Measurements from ENCODE around the gene IDH3G. TPM values are rescaled to one million over a fixed set of nuclear protein-coding genes. Genes with fewer than 3 reads are reported as not detected.

Gene IDH3G
- total RNA-seq, 1 experiment from 2014 or later: 43.2 TPM

GRCh38 chrX:153736071-153736820 lies 57.9 kb downstream of the IDH3G start:
- H2AFZ ChIP-seq (ENCODE audit: low read length): no peak overlapping the region
- H3K4ac ChIP-seq (ENCODE audit: low read depth, low read length): no peak overlapping the region
- H4K91ac ChIP-seq (ENCODE audit: insufficient read length, low read depth, low read length): no peak overlapping the region
- no peak overlapping the region for H4K8ac ChIP-seq (replicated peaks; ENCODE audit: insufficient read length, low read depth, low read length)
- no peak overlapping the region for H3K23ac ChIP-seq (ENCODE audit: insufficient read length, low read depth, low read length)
- H3K79me2 ChIP-seq (ENCODE audit: insufficient read depth, low read length): no peaks in the 10 kb centered on the region
- Mint-ChIP-seq H3K4me1 (peaks cover 7 to 8% of the 10 kb centered on the region in 2 experiments), H3K27ac (no peak overlapping the region; a peak in 1 of 7 replicates), H3K9me3 (peaks cover 78 to 85% of the 10 kb centered on the region in 2 experiments), H3K36me3 (ENCODE audit: insufficient read depth in 1 of 3, low read depth in 3 of 3) (peaks cover 10 to 39% (median 24%) of the 10 kb centered on the region in 3 experiments), H3K27me3 (ENCODE audit: low read depth) (no peaks in the 10 kb centered on the region; the same call in 1 of the 2 replicates), H3K4me3 (no peak overlapping the region)
- H3K79me1 ChIP-seq (ENCODE audit: insufficient read depth, low read depth, low read length, poor library complexity, severe bottlenecking): no peaks in the 10 kb centered on the region
- H3K23me2 ChIP-seq (ENCODE audit: insufficient read length, low read depth, low read length, poor library complexity, severe bottlenecking): no peaks in the 10 kb centered on the region
- H2BK120ac ChIP-seq (ENCODE audit: low read depth, low read length, poor library complexity, severe bottlenecking): no peak overlapping the region
- H3K9ac ChIP-seq (ENCODE audit: extremely low read depth, insufficient read length, low read length): no peak overlapping the region
- no CpG with 5 or more reads among the region's 30 CpGs for WGBS (ENCODE audit: extremely low coverage, insufficient read length, low lambda C conversion rate)
- no peak overlapping the region for H3K14ac ChIP-seq (ENCODE audit: insufficient read depth, low read length)
- H3K18ac ChIP-seq (ENCODE audit: insufficient read length, low read depth, low read length): no peak overlapping the region
- H2BK20ac ChIP-seq (ENCODE audit: low read depth, low read length, poor library complexity, severe bottlenecking): no peak overlapping the region
- no peak overlapping the region for H4K5ac ChIP-seq (ENCODE audit: insufficient read length, low read depth, low read length)
- no peak overlapping the region for H2BK12ac ChIP-seq (ENCODE audit: insufficient read length, low read depth, low read length)
- no peak for DNase-seq
- no peak overlapping the region for H3K56ac ChIP-seq (ENCODE audit: insufficient read length, low read depth, low read length)
- H4K20me1 ChIP-seq (ENCODE audit: control insufficient read depth, insufficient read depth, insufficient read length): no peaks in the 10 kb centered on the region
- H3K4me1 ChIP-seq (ENCODE audit: insufficient read depth, low read length): no peaks in the 10 kb centered on the region
- H2BK15ac ChIP-seq (ENCODE audit: low read depth, low read length): no peak overlapping the region
- H3K4me2 ChIP-seq (ENCODE audit: insufficient read depth, insufficient read length, low read length): no peak overlapping the region
- no peak overlapping the region for H3T11ph ChIP-seq (ENCODE audit: low read length)
- H3K27me3 ChIP-seq (ENCODE audit: insufficient read depth, low read length): no peaks in the 10 kb centered on the region
- H3K27ac ChIP-seq (ENCODE audit: insufficient read length, low read depth, low read length): no peak overlapping the region
- H2BK5ac ChIP-seq (ENCODE audit: insufficient read length, low read length): no peak overlapping the region
- peaks cover 31% of the 10 kb centered on the region for H3K9me3 ChIP-seq (ENCODE audit: control insufficient read depth, low read depth, low read length)
- no peak overlapping the region for H2AK5ac ChIP-seq (ENCODE audit: insufficient read length, low read length)
- no peak for TF ChIP-seq CTCF (conservative IDR thresholded peaks at IDR 0.05)

Other genes starting within 250 kb of the IDH3G start
- gene CCNQ, start 195.2 kb downstream of the IDH3G start, total RNA-seq (2021): 16.1 and 18.4 TPM in 2 replicates
- 2.3 and 2.4 TPM in 2 replicates for gene DUSP9, start 147.2 kb downstream of the IDH3G start, total RNA-seq (2021)
- gene PNCK, start 120.6 kb downstream of the IDH3G start, total RNA-seq (2021): 26.2 and 26.8 TPM in 2 replicates
- gene SLC6A8, start 106.4 kb downstream of the IDH3G start, total RNA-seq (2021): 229 and 231 TPM in 2 replicates
- 138 and 140 TPM in 2 replicates for gene BCAP31, start 70.0 kb downstream of the IDH3G start, total RNA-seq (2021)
- 10.2 and 11.1 TPM in 2 replicates for gene ABCD1, start 69.5 kb downstream of the IDH3G start, total RNA-seq (2021)
- 1.8 and 1.9 TPM in 2 replicates for gene PLXNB3, start 30.1 kb downstream of the IDH3G start, total RNA-seq (2021)
- not detected in 2 replicates for gene SRPK3, start 13.3 kb downstream of the IDH3G start, total RNA-seq (2021)
- 179 and 193 TPM in 2 replicates for gene SSR4, start 293 bp upstream of the IDH3G start, total RNA-seq (2021)
- gene PDZD4, start 36.2 kb upstream of the IDH3G start, total RNA-seq (2021): 110 and 118 TPM in 2 replicates
- gene L1CAM, start 91.8 kb upstream of the IDH3G start, total RNA-seq (2021): 19.9 and 22.7 TPM in 2 replicates
- not detected in 2 replicates for gene AVPR2, start 110.3 kb upstream of the IDH3G start, total RNA-seq (2021)
- 37.8 and 40.6 TPM in 2 replicates for gene ARHGAP4, start 131.9 kb upstream of the IDH3G start, total RNA-seq (2021)
- 101 and 103 TPM in 2 replicates for gene NAA10, start 140.7 kb upstream of the IDH3G start, total RNA-seq (2021)
- 7.1 and 8.4 TPM in 2 replicates for gene RENBP, start 150.3 kb upstream of the IDH3G start, total RNA-seq (2021)
- 137 and 144 TPM in 2 replicates for gene HCFC1, start 177.4 kb upstream of the IDH3G start, total RNA-seq (2021)
- gene TMEM187, start 178.4 kb upstream of the IDH3G start, total RNA-seq (2021): 1.9 and 2.7 TPM in 2 replicates
- gene IRAK1, start 225.5 kb upstream of the IDH3G start, total RNA-seq (2021): 85.3 and 98.4 TPM in 2 replicates

Measured in H9 (cell line).